SK-N-SH treated with all-trans-retinoic acid at 6 μM for 48 hours (cell line): ENCODE measurements around the gene SLAMF6.
"Not testable (repeated sequence)": the region's sequence is repeated elsewhere in the genome, so short reads cannot be mapped to it uniquely, and the experiment has no call there.

Source experiments
- ESRRG ChIP-seq: fragments of 250-450 bp; sonication (Bioruptor Pico); IDR thresholded peaks from 2 replicates; pipeline ENCODE4 v1.6.1; 2021; ENCODE audit warnings: mild to moderate bottlenecking
- PATZ1 ChIP-seq: fragments of 250-450 bp; sonication (Bioruptor Pico); IDR thresholded peaks from 2 replicates; pipeline ENCODE4 v1.8.0; 2020; ENCODE audit warnings: mild to moderate bottlenecking, moderate library complexity, borderline replicate concordance
- ZC3H10 ChIP-seq: fragments of 250-450 bp; sonication (Bioruptor Pico); IDR thresholded peaks from 2 replicates; pipeline ENCODE4 v1.5.1; 2021; ENCODE audit warnings: mild to moderate bottlenecking, moderate library complexity
- ZFP30 ChIP-seq: fragments of 450-650 bp; formaldehyde crosslinking; IDR thresholded peaks from 2 replicates; pipeline ENCODE4 v1.5.0; 2022; ENCODE audit warnings: mild to moderate bottlenecking, moderate library complexity

GRCh38 chr1:160523789-160524188, 734 bp upstream of the SLAMF6 start:
- TF ChIP-seq PATZ1 (CRISPR knock-in tag); ZC3H10; ESRRG (CRISPR knock-in tag); ZFP30 (CRISPR knock-in tag): not testable (repeated sequence)
